PC-9 (cell line): Measurements from ENCODE around the gene COL4A6.

Experiments used
- CTCF ChIP-seq: fragments of 200-600 bp; sonication (generic); conservative IDR thresholded peaks from 2 replicates; pipeline ENCODE4 v1.6.1; 2017; ENCODE audit warnings: mixed run types, antibody characterized with exemption, mild to moderate bottlenecking, moderate library complexity
- EZH2 ChIP-seq: fragments of 200-600 bp; sonication (generic); IDR thresholded peaks from 2 replicates; pipeline ENCODE4 v1.8.0; 2017; ENCODE audit warnings: antibody characterized with exemption, low read depth

DNA sequence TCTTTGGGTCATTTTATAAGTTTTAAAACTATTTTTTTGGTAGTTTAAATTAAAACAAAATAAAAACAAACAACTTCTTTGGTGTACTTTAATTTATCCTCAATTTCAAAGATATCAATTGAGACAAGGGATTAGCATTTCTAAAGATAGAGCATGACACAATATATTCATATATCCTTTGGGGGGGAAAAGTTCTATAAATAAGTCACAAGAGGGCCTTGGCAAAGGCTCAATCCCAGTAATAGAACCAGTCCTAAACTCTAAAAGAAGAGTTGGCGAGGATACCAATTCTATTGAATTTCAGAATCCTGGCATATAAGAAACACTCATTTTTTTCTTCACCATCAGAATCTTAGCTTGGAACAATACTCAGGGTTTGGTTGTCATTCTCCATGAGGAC, 89.7 kb downstream of the COL4A6 start:
- TF ChIP-seq CTCF (no peak), EZH2 (no peak)
